HG03095 (cell line): ENCODE results near the gene TOGARAM2.

Source experiments
- ATAC-seq: cut with Tn5 transposase; IDR thresholded peaks from one replicate; pipeline ENCODE4 v1.9.1; 2021; ENCODE audit warnings: moderate library complexity; ENCODE audit not compliant: unreplicated experiment

The TOGARAM2 gene

GRCh38 chr2:29053223-29053622 is 72.1 kb downstream of the TOGARAM2 start:
- ATAC-seq = no peak

GRCh38 chr2:29053670-29054400 is 72.7 kb downstream of the TOGARAM2 start:
- ATAC-seq = no peak

GRCh38 chr2:29054430-29054829 is 73.3 kb downstream of the TOGARAM2 start:
- ATAC-seq = no peak

GRCh38 chr2:29055601-29056000 is 74.5 kb downstream of the TOGARAM2 start:
- ATAC-seq = no peak

- no peak for ATAC-seq
Observed at GRCh38 chr2:29056452-29056851, 75.4 kb downstream of the TOGARAM2 start.

- no peak for ATAC-seq
Observed at GRCh38 chr2:29057006-29057405, 75.9 kb downstream of the TOGARAM2 start.

- ATAC-seq = no peak
Observed at GRCh38 chr2:29059624-29060023, 78.5 kb downstream of the TOGARAM2 start.

GRCh38 chr2:29060441-29060840 is 79.3 kb downstream of the TOGARAM2 start:
- ATAC-seq = no peak

GRCh38 chr2:29061176-29061575 is 80.1 kb downstream of the TOGARAM2 start:
- ATAC-seq = no peak

- ATAC-seq = no peak
Observed at GRCh38 chr2:29061616-29062015, 80.5 kb downstream of the TOGARAM2 start.

GRCh38 chr2:29062371-29062770 is 81.3 kb downstream of the TOGARAM2 start:
- no peak for ATAC-seq

GRCh38 chr2:29063056-29063455 is 82.0 kb downstream of the TOGARAM2 start:
- ATAC-seq = no peak

- ATAC-seq = no peak
Observed at GRCh38 chr2:29063646-29064345, 82.7 kb downstream of the TOGARAM2 start.

GRCh38 chr2:29064346-29064715 is 83.2 kb downstream of the TOGARAM2 start:
- ATAC-seq = no peak

GRCh38 chr2:29064746-29065067 is 83.6 kb downstream of the TOGARAM2 start:
- no peak for ATAC-seq

GRCh38 chr2:29065068-29065811 is 84.1 kb downstream of the TOGARAM2 start:
- ATAC-seq = no peak

- ATAC-seq = no peak
Observed at GRCh38 chr2:29066271-29066860, 85.3 kb downstream of the TOGARAM2 start.

- no peak for ATAC-seq
Observed at GRCh38 chr2:29066997-29067605, 86.0 kb downstream of the TOGARAM2 start.

- no peak for ATAC-seq
Observed at GRCh38 chr2:29068513-29068912, 87.4 kb downstream of the TOGARAM2 start.

GRCh38 chr2:29070526-29070925 is 89.4 kb downstream of the TOGARAM2 start:
- ATAC-seq = no peak
